GM12873 (cell line): ENCODE measurements around the gene ATAD3C.

Experiments used
- TF ChIP-seq, protein P1 (sequence below): IDR thresholded peaks from 2 replicates; pipeline ENCODE4 v1.5.1; 2012; ENCODE audit warnings: low read depth, mild to moderate bottlenecking, moderate library complexity, low read length, control low read depth; ENCODE audit not compliant: insufficient read depth; ENCODE audit errors: missing control alignments

Gene ATAD3C

GRCh38 chr1:1419363-1419812 is 30.1 kb upstream of the ATAD3C start:
- TF ChIP-seq, protein P1, sequence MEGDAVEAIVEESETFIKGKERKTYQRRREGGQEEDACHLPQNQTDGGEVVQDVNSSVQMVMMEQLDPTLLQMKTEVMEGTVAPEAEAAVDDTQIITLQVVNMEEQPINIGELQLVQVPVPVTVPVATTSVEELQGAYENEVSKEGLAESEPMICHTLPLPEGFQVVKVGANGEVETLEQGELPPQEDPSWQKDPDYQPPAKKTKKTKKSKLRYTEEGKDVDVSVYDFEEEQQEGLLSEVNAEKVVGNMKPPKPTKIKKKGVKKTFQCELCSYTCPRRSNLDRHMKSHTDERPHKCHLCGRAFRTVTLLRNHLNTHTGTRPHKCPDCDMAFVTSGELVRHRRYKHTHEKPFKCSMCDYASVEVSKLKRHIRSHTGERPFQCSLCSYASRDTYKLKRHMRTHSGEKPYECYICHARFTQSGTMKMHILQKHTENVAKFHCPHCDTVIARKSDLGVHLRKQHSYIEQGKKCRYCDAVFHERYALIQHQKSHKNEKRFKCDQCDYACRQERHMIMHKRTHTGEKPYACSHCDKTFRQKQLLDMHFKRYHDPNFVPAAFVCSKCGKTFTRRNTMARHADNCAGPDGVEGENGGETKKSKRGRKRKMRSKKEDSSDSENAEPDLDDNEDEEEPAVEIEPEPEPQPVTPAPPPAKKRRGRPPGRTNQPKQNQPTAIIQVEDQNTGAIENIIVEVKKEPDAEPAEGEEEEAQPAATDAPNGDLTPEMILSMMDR, result no peak

- TF ChIP-seq, protein P1, result no peak
These were observed 29.5 kb upstream of the ATAD3C start for GRCh38 chr1:1419813-1420653.

DNA sequence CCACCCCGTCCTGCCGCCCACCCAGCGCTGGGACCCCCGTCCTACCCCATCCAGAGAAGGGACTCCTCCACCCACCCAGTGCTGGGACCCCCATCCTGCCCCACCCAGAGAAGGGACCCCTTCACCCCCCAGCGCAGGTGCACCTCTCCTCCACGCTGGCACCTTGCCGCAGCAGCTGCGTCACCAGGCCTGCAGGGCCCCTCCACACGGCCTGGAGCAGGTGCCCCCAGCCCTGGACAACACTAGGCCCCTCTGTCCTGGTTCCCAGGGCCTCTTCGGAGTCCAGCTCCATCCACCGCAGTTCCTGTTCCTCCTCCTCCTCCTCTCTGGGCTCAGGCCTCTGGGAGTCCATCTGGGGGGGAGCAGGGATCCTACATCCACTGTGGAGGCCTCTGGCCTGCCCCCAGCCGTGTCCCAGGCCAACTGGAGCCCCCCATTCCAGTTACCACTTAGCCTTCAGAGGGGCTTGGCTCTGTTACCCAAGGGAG is 28.8 kb upstream of the ATAD3C start:
- TF ChIP-seq, protein P1, result no peak

- TF ChIP-seq, protein P1, result no peak
These were observed 28.2 kb upstream of the ATAD3C start, which contains the start of gene ANKRD65 for GRCh38 chr1:1421147-1421906. Gene ANKRD65, minus strand, starts transcription at chr1:1421276. Its CDS starts 271 bp downstream, at chr1:1421005.

GRCh38 chr1:1421907-1422464 is 27.5 kb upstream of the ATAD3C start:
- TF ChIP-seq, protein P1, result no peak

DNA sequence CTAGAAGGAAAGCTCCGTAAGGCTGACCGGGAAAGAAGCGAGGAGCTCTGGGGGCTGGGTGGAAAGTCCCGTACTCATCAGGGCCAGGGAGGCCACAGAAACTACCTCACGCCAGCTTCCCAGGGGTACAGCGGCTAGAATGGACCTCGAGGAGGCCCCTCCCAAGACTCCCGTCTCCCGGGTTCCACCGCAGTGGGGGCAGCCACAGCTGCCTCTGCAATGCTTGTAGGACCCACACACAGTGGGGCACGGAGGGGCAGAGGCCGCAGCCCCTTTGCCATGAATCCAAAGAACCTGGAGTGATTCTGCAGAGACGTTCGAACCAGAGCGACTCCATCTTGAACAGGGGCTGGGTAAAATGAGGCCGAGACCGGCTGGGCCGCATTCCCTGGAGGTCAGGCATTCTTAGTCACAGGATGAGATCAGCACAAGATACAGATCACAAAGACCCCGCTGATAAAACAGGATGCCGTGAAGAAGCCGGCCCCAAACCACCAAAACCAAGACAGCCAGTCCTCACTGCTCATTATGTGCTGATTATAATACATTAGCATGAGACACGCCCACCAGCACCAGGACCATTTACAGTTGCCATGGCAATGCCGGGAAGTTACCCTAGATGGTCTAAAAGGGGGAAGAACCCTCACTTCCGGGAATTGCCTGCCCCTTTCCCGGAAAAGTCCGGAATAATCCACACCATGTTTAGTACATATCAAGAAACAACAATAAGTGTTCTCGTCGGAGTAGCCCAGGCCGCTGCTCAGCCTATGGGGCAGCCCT is 26.8 kb upstream of the ATAD3C start:
- TF ChIP-seq, protein P1, result no peak
